Panc1 (cell line): ENCODE measurements around the gene CMTM8. TPM values are rescaled to one million over a fixed set of nuclear protein-coding genes. Genes with fewer than 3 reads are reported as not detected.

Experiments used
- ATAC-seq: fragments of 200-7000 bp; cut with Tn5 transposase; 2 replicates; pipeline ENCODE4 v1.9.1; 2020; ENCODE audit warnings: mild to moderate bottlenecking, moderate library complexity
- BruUV-seq: library from RNA; stranded (reverse); fragments of 400-500 nt; replicated peaks from 2 replicates; lab custom pipeline; 2021; lab: Mats Ljungman, UMichigan
- CTCF ChIA-PET: fragments of 300-600 bp; sonication (Branson Sonifier 250); formaldehyde crosslinking; loops from one replicate; lab custom pipeline; 2022; ENCODE audit warnings: antibody characterized with exemption; lab: Charles Lee
- POLR2A ChIA-PET: fragments of 300-600 bp; sonication (Branson Sonifier 250); formaldehyde crosslinking; loops from one replicate; lab custom pipeline; 2022; ENCODE audit warnings: antibody characterized with exemption; lab: Charles Lee
- DNase-seq: peaks from one replicate; pipeline ENCODE4 v3.0.0-alpha.2; 2010; ENCODE audit warnings: low read depth, low spot score
- H3K27ac ChIP-seq: 2 replicates; pipeline ENCODE4 v1.5.1; 2011; ENCODE audit warnings: mild to moderate bottlenecking, low read length, inconsistent platforms
- H3K27me3 ChIP-seq: fragments of 200-500 bp; sonication (Bioruptor generic); 2 replicates; pipeline ENCODE4 v1.6.0; 2014; ENCODE audit warnings: low read length, inconsistent platforms; ENCODE audit not compliant: control insufficient read depth, insufficient read depth
- H3K36me3 ChIP-seq: fragments of 200-500 bp; sonication (Bioruptor generic); 2 replicates; pipeline ENCODE4 v1.5.1; 2014; ENCODE audit warnings: inconsistent platforms, mild to moderate bottlenecking, low read length, moderate library complexity; ENCODE audit not compliant: control insufficient read depth, insufficient read depth
- H3K4me1 ChIP-seq: 2 replicates; pipeline ENCODE4 v1.5.1; 2011; ENCODE audit warnings: inconsistent platforms, mild to moderate bottlenecking, low read length, moderate library complexity; ENCODE audit not compliant: control insufficient read depth, insufficient read depth
- H3K4me3 ChIP-seq, 2 experiments: 2 replicates each; pipeline ENCODE4 v1.5.1; 2011 to 2012; ENCODE audit warnings: low read depth in 2 of 2, low read length in 2 of 2, mild to moderate bottlenecking in 2 of 2, inconsistent platforms in 1 of 2, moderate library complexity in 1 of 2
- H3K9me3 ChIP-seq: fragments of 200-500 bp; sonication (Bioruptor generic); 2 replicates; pipeline ENCODE4 v1.5.1; 2014; ENCODE audit warnings: low read depth, mild to moderate bottlenecking, inconsistent platforms, low read length, moderate library complexity; ENCODE audit not compliant: control insufficient read depth, insufficient read depth
- POLR2AphosphoS5 ChIP-seq: IDR thresholded peaks from 2 replicates; pipeline ENCODE4 v1.6.1; 2012; ENCODE audit warnings: mild to moderate bottlenecking, low read depth, low read length, moderate library complexity
- SIN3A ChIP-seq: IDR thresholded peaks from 2 replicates; pipeline ENCODE4 v1.6.1; 2012; ENCODE audit warnings: low read depth, mild to moderate bottlenecking, low read length, moderate library complexity, borderline replicate concordance; ENCODE audit not compliant: insufficient read depth
- TCF7L2 ChIP-seq: IDR thresholded peaks from 2 replicates; pipeline ENCODE4 v1.6.1; 2011; ENCODE audit warnings: mild to moderate bottlenecking, low read depth, low read length, inconsistent platforms
- in situ Hi-C: cut with HindIII; loops from 2 replicates; pipeline ENCODE4 v1.10.0; 2016; ENCODE audit warnings: low sequenced_read_pairs, low pct_unique_long_range_greater_than_20kb
- intact Hi-C: fragments of 100-400 bp; cut with micrococcal nuclease; formaldehyde crosslinking; loops from one replicate; pipeline ENCODE4 v1.10.0; 2022; ENCODE audit not compliant: unreplicated experiment
- total RNA-seq: library from RNA; stranded (reverse); gene quantifications from one replicate; pipeline ENCODE4 v1.2.1, GENCODE V29; 2021; ENCODE audit not compliant: unreplicated experiment
- TF ChIP-seq, protein P1 (sequence below): fragments of 450-650 bp; IDR thresholded peaks from 2 replicates; pipeline ENCODE4 v1.5.1; 2017; ENCODE audit warnings: mild to moderate bottlenecking
- TF ChIP-seq, protein P2 (sequence below), 2 experiments: IDR thresholded peaks; 2 replicates each; pipeline ENCODE4 v1.6.1; 2011 to 2012; ENCODE audit warnings: low read depth in 2 of 2, control low read depth in 1 of 2, low read length in 1 of 2, mild to moderate bottlenecking in 1 of 2, moderate library complexity in 1 of 2; ENCODE audit not compliant: insufficient read depth in 1 of 2

The CMTM8 gene
- total RNA-seq, 1 experiment from 2014 or later = 9.8 TPM

DNA sequence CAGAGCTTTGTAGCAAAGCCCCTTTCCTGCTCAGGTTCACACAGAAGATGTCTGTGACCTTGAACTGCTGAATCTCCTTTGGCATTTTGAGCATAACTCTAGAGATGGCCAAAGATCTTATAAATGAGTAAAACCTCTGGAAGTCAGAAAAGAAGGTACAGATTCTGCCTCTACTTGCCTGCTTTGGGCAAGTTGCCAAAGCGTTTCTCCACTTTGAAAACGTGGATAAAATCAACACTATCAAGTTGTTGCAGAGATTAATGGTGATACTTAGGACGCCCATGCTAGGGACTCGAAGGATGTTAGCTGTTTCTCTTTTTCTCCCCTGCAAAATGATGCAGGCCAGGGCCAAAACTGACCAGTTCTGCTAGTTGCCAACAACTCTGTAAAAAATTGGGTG is 85.1 kb downstream of the CMTM8 start:
- Histone ChIP-seq H3K27me3 (no peaks in the 10 kb centered on the region), H3K27ac (no peak overlapping the region), H3K36me3 (no peaks in the 10 kb centered on the region), H3K4me3 (no peak overlapping the region), H3K4me1 (no peaks in the 10 kb centered on the region), H3K9me3 (no peaks in the 10 kb centered on the region)
- TF ChIP-seq SIN3A (no peak), POLR2AphosphoS5 (no peak), TCF7L2 (no peak)
- TF ChIP-seq, protein P1, sequence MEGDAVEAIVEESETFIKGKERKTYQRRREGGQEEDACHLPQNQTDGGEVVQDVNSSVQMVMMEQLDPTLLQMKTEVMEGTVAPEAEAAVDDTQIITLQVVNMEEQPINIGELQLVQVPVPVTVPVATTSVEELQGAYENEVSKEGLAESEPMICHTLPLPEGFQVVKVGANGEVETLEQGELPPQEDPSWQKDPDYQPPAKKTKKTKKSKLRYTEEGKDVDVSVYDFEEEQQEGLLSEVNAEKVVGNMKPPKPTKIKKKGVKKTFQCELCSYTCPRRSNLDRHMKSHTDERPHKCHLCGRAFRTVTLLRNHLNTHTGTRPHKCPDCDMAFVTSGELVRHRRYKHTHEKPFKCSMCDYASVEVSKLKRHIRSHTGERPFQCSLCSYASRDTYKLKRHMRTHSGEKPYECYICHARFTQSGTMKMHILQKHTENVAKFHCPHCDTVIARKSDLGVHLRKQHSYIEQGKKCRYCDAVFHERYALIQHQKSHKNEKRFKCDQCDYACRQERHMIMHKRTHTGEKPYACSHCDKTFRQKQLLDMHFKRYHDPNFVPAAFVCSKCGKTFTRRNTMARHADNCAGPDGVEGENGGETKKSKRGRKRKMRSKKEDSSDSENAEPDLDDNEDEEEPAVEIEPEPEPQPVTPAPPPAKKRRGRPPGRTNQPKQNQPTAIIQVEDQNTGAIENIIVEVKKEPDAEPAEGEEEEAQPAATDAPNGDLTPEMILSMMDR = no peak
- TF ChIP-seq, protein P2, sequence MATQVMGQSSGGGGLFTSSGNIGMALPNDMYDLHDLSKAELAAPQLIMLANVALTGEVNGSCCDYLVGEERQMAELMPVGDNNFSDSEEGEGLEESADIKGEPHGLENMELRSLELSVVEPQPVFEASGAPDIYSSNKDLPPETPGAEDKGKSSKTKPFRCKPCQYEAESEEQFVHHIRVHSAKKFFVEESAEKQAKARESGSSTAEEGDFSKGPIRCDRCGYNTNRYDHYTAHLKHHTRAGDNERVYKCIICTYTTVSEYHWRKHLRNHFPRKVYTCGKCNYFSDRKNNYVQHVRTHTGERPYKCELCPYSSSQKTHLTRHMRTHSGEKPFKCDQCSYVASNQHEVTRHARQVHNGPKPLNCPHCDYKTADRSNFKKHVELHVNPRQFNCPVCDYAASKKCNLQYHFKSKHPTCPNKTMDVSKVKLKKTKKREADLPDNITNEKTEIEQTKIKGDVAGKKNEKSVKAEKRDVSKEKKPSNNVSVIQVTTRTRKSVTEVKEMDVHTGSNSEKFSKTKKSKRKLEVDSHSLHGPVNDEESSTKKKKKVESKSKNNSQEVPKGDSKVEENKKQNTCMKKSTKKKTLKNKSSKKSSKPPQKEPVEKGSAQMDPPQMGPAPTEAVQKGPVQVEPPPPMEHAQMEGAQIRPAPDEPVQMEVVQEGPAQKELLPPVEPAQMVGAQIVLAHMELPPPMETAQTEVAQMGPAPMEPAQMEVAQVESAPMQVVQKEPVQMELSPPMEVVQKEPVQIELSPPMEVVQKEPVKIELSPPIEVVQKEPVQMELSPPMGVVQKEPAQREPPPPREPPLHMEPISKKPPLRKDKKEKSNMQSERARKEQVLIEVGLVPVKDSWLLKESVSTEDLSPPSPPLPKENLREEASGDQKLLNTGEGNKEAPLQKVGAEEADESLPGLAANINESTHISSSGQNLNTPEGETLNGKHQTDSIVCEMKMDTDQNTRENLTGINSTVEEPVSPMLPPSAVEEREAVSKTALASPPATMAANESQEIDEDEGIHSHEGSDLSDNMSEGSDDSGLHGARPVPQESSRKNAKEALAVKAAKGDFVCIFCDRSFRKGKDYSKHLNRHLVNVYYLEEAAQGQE (IDR thresholded peaks at IDR 0.05; ENCODE audit: insufficient read depth in 1 of 2, low read depth in 2 of 2, low read length in 1 of 2) = no peak
- CTCF ChIA-PET = no interaction called here
- no TSS peak for BruUV-seq
- intact Hi-C loops (no loop called here), in situ Hi-C loops (no loop called here)
- DNase-seq (no peak), ATAC-seq (no peak)
- POLR2A ChIA-PET = no interaction called here

DNA sequence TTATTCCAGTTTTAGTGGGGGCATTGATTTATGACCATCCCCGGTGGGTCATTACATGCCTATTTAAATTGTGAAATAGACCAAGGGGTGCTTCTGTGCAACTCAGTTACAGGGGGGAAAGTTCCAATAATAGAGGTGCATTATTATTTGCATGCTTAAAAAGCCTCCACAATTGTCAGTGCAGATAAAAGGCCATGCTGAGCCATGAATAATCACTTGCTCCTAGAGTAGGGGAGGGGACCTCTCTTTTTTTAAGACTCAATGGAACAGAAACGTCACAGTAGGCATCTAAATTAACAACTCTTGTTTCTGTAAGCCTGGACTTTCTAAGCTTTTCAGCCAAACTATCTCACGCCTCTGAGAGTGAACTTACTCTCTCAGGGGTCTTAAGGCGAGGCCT is 86.7 kb downstream of the CMTM8 start:
- no peak for TF ChIP-seq TCF7L2
- TF ChIP-seq, protein P2 (IDR thresholded peaks at IDR 0.05; ENCODE audit: insufficient read depth in 1 of 2, low read depth in 2 of 2, low read length in 1 of 2) = no peak
- H3K36me3 ChIP-seq = no peaks in the 10 kb centered on the region
- H3K4me3 ChIP-seq = no peak overlapping the region
- H3K9me3 ChIP-seq = no peaks in the 10 kb centered on the region
- DNase-seq (no peak), ATAC-seq (no peak)
- H3K4me1 ChIP-seq = no peaks in the 10 kb centered on the region
- in situ Hi-C loops = no loop called here
- POLR2A ChIA-PET = no interaction called here
- CTCF ChIA-PET = no interaction called here
- intact Hi-C loops = no loop called here
- no peak overlapping the region for H3K27ac ChIP-seq
- BruUV-seq = no TSS peak
- H3K27me3 ChIP-seq = no peaks in the 10 kb centered on the region
